A673 (cell line): Measurements from ENCODE around the gene INTU. TPM values are rescaled to one million over a fixed set of nuclear protein-coding genes. Genes with fewer than 3 reads are reported as not detected.

Experiments
- BruUV-seq: library from RNA; stranded (reverse); fragments of 400-500 nt; replicated peaks from 2 replicates; lab custom pipeline; 2021; lab: Mats Ljungman, UMichigan
- CTCF ChIA-PET: fragments of 300-600 bp; sonication (Branson Sonifier 250); formaldehyde crosslinking; loops from one replicate; lab custom pipeline; 2022; ENCODE audit warnings: antibody characterized with exemption; lab: Charles Lee
- POLR2A ChIA-PET: fragments of 300-600 bp; sonication (Branson Sonifier 250); formaldehyde crosslinking; loops from one replicate; lab custom pipeline; 2022; ENCODE audit warnings: antibody characterized with exemption; ENCODE audit not compliant: low non-redundant PET; lab: Charles Lee
- DNase-seq: peaks from one replicate; pipeline ENCODE4 v3.0.0-alpha.2; 2015; ENCODE audit warnings: low spot score
- H3K27ac ChIP-seq: fragments of 200-600 bp; sonication (generic); 2 replicates; pipeline ENCODE4 v1.5.1; 2016; ENCODE audit warnings: mixed run types, low read depth, mild to moderate bottlenecking, mixed read lengths, antibody characterized with exemption, low read length; ENCODE audit not compliant: poor library complexity, severe bottlenecking
- H3K27me3 ChIP-seq: fragments of 200-600 bp; sonication (generic); replicated peaks from 2 replicates; pipeline ENCODE4 v1.6.1; 2017; ENCODE audit warnings: mixed run types, low read depth, mild to moderate bottlenecking, mixed read lengths, antibody characterized with exemption, low read length; ENCODE audit not compliant: insufficient read depth, poor library complexity
- H3K36me3 ChIP-seq: fragments of 200-600 bp; sonication (generic); 2 replicates; pipeline ENCODE4 v1.6.1; 2016; ENCODE audit warnings: mixed run types, mild to moderate bottlenecking, mixed read lengths, antibody characterized with exemption, low read length; ENCODE audit not compliant: insufficient read depth, poor library complexity, severe bottlenecking
- H3K4me1 ChIP-seq: fragments of 200-600 bp; sonication (generic); 2 replicates; pipeline ENCODE4 v1.6.1; 2017; ENCODE audit warnings: mixed run types, mild to moderate bottlenecking, mixed read lengths, antibody characterized with exemption, low read length; ENCODE audit not compliant: insufficient read depth, poor library complexity, severe bottlenecking
- H3K4me3 ChIP-seq: fragments of 200-600 bp; sonication (generic); 2 replicates; pipeline ENCODE4 v1.5.1; 2016; ENCODE audit warnings: low read depth, mixed run types, mild to moderate bottlenecking, mixed read lengths, low read length; ENCODE audit not compliant: poor library complexity, severe bottlenecking
- H3K9me3 ChIP-seq: fragments of 200-600 bp; sonication (generic); 2 replicates; pipeline ENCODE4 v1.6.1; 2016; ENCODE audit warnings: mixed run types, low read depth, mild to moderate bottlenecking, mixed read lengths, antibody characterized with exemption, low read length; ENCODE audit not compliant: poor library complexity, severe bottlenecking
- EZH2 ChIP-seq: fragments of 200-600 bp; sonication (generic); IDR thresholded peaks from 2 replicates; pipeline ENCODE4 v1.6.1; 2017; ENCODE audit warnings: borderline replicate concordance, low read depth, mild to moderate bottlenecking, mixed read lengths, antibody characterized with exemption, low read length; ENCODE audit not compliant: poor library complexity, severe bottlenecking
- intact Hi-C: fragments of 100-400 bp; cut with micrococcal nuclease; formaldehyde crosslinking; loops from one replicate; pipeline ENCODE4 v1.10.0; 2022; ENCODE audit not compliant: unreplicated experiment
- total RNA-seq: library from RNA; stranded (reverse); gene quantifications from 2 replicates; pipeline ENCODE4 v1.2.3, GENCODE V29; 2021
- TF ChIP-seq, protein P1 (sequence below): fragments of 300-800, 200-600 bp; sonication (generic); conservative IDR thresholded peaks from 2 replicates; pipeline ENCODE4 v1.5.1; 2017; ENCODE audit warnings: low read depth, mild to moderate bottlenecking, antibody characterized with exemption, low read length, moderate library complexity, mixed read lengths

Gene INTU
- total RNA-seq, 1 experiment from 2014 or later, result 11.2 TPM

DNA sequence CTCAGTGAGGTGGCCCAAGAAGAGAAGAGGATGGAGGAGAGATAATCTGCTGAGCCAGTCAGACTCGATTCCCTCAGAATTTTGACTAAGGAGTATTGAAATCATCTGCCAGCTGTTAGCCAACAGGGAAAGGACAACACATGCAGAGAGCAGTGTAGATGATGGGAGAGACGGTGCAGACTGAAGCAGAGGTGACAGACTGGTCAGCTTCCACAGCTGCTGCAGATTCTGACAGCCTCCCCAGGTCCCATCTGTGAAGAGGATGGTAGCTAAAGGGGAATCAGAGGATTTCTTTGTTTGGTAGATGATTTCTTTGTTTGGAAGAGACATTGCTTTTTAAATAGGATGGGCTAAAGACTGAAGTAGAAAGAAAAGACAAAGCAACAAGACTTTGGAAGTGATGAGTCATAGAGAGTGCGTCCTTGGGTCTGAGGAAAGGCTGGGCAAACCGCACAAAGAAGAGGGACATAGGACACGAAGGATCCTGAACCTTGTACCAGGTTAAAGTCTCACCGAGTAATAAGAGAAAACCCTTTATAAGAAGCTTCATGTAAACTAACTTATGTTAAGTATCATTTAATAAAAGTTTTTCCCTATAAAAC is 27.6 kb downstream of the INTU start:
- no peak overlapping the region for H3K4me3 ChIP-seq
- TF ChIP-seq EZH2, result no peak
- TF ChIP-seq, protein P1, sequence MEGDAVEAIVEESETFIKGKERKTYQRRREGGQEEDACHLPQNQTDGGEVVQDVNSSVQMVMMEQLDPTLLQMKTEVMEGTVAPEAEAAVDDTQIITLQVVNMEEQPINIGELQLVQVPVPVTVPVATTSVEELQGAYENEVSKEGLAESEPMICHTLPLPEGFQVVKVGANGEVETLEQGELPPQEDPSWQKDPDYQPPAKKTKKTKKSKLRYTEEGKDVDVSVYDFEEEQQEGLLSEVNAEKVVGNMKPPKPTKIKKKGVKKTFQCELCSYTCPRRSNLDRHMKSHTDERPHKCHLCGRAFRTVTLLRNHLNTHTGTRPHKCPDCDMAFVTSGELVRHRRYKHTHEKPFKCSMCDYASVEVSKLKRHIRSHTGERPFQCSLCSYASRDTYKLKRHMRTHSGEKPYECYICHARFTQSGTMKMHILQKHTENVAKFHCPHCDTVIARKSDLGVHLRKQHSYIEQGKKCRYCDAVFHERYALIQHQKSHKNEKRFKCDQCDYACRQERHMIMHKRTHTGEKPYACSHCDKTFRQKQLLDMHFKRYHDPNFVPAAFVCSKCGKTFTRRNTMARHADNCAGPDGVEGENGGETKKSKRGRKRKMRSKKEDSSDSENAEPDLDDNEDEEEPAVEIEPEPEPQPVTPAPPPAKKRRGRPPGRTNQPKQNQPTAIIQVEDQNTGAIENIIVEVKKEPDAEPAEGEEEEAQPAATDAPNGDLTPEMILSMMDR, result no peak
- CTCF ChIA-PET, result no interaction called here
- H3K36me3 ChIP-seq, result no peaks in the 10 kb centered on the region
- no peaks in the 10 kb centered on the region for H3K27me3 ChIP-seq
- POLR2A ChIA-PET, result no interaction called here
- intact Hi-C loops, result no loop called here
- no TSS peak for BruUV-seq
- H3K27ac ChIP-seq, result no peak overlapping the region
- no peaks in the 10 kb centered on the region for H3K9me3 ChIP-seq
- DNase-seq, result no peak
- no peaks in the 10 kb centered on the region for H3K4me1 ChIP-seq

DNA sequence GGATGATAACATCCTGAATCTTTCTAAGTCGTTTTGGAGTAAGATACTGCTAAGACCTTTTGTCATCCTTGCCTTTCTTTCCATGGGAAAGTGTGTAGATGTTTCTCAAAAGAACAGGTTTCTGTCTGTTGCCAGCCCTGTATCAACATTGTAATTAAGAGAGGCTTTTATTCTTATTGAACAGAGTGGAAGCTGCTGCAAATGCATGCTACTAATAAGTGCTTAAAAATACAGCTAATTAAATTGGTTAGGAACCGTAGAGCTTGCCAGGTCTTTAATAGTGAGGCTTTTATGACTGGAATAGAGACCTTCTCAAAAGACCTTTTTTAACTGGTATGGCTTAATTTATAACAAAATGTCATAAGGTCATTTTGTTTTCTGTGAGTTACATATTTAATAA is 34.4 kb downstream of the INTU start:
- DNase-seq, result no peak
- intact Hi-C loops, result no loop called here
- Histone ChIP-seq H3K36me3 (no peaks in the 10 kb centered on the region), H3K27me3 (no peaks in the 10 kb centered on the region), H3K9me3 (no peaks in the 10 kb centered on the region), H3K4me1 (peaks cover 5% of the 10 kb centered on the region), H3K4me3 (no peak overlapping the region), H3K27ac (no peak overlapping the region)
- TF ChIP-seq, protein P1, result no peak
- no peak for TF ChIP-seq EZH2
- ChIA-PET CTCF (no interaction called here), POLR2A (interaction anchor here (0.7 kb wide), 1 partner anchor 59 kb away, joined by 4 read pairs; no protein-coding TSS in a partner anchor)
- no TSS peak for BruUV-seq

- Histone ChIP-seq H3K4me1 (peaks cover 5% of the 10 kb centered on the region), H3K36me3 (no peaks in the 10 kb centered on the region), H3K4me3 (no peak overlapping the region), H3K9me3 (no peaks in the 10 kb centered on the region), H3K27me3 (no peaks in the 10 kb centered on the region), H3K27ac (no peak overlapping the region)
- intact Hi-C loops, result no loop called here
- CTCF ChIA-PET, result no interaction called here
- no peak for TF ChIP-seq EZH2
- TF ChIP-seq, protein P1, result no peak
- POLR2A ChIA-PET, result interaction anchor here (0.7 kb wide), 1 partner anchor 58 kb away, joined by 4 read pairs; no protein-coding TSS in a partner anchor
- BruUV-seq, result no TSS peak
- no peak for DNase-seq
Observed at GRCh38 chr4:127667772-127668171, 35.0 kb downstream of the INTU start.
